H9 (cell line): ENCODE measurements around the gene CTNNA1. TPM values are rescaled to one million over a fixed set of nuclear protein-coding genes. Genes with fewer than 3 reads are reported as not detected.

Experiments
- DNase-seq: peaks from one replicate; pipeline ENCODE4 v3.0.0-alpha.2; 2017
- H2AFZ ChIP-seq: one replicate; pipeline ENCODE4 v1.6.1; 2013; ENCODE audit warnings: mild to moderate bottlenecking, low read length, control low read depth, moderate library complexity
- H2AK5ac ChIP-seq: 2 replicates; pipeline ENCODE4 v1.6.1; 2013; ENCODE audit warnings: low read length, control low read depth, mixed read lengths; ENCODE audit not compliant: insufficient read length
- H2BK120ac ChIP-seq: one replicate; pipeline ENCODE4 v1.6.1; 2013; ENCODE audit warnings: low read depth, mild to moderate bottlenecking, low read length, control low read depth, inconsistent platforms; ENCODE audit not compliant: poor library complexity, severe bottlenecking
- H2BK12ac ChIP-seq: 2 replicates; pipeline ENCODE4 v1.6.1; 2013; ENCODE audit warnings: low read length, control low read depth, mixed read lengths, low read depth; ENCODE audit not compliant: insufficient read length
- H2BK15ac ChIP-seq: 2 replicates; pipeline ENCODE4 v1.6.1; 2013; ENCODE audit warnings: low read depth, low read length, control low read depth
- H2BK20ac ChIP-seq: one replicate; pipeline ENCODE4 v1.6.1; 2013; ENCODE audit warnings: low read depth, mild to moderate bottlenecking, low read length, control low read depth, inconsistent platforms; ENCODE audit not compliant: poor library complexity, severe bottlenecking
- H2BK5ac ChIP-seq: 2 replicates; pipeline ENCODE4 v1.6.1; 2013; ENCODE audit warnings: low read length, control low read depth, mixed read lengths; ENCODE audit not compliant: insufficient read length
- H3K14ac ChIP-seq: 2 replicates; pipeline ENCODE4 v1.6.1; 2013; ENCODE audit warnings: low read length, control low read depth; ENCODE audit not compliant: insufficient read depth
- H3K18ac ChIP-seq: 2 replicates; pipeline ENCODE4 v1.6.1; 2013; ENCODE audit warnings: low read depth, mild to moderate bottlenecking, mixed read lengths, low read length, control low read depth; ENCODE audit not compliant: insufficient read length
- H3K23ac ChIP-seq: 2 replicates; pipeline ENCODE4 v1.6.1; 2013; ENCODE audit warnings: low read length, control low read depth, mixed read lengths, low read depth; ENCODE audit not compliant: insufficient read length
- H3K23me2 ChIP-seq: 2 replicates; pipeline ENCODE4 v1.6.1; 2013; ENCODE audit warnings: low read depth, mild to moderate bottlenecking, mixed read lengths, low read length, control low read depth; ENCODE audit not compliant: insufficient read length, poor library complexity, severe bottlenecking
- H3K27ac ChIP-seq: 2 replicates; pipeline ENCODE4 v1.5.1; 2013; ENCODE audit warnings: low read length, control low read depth, mixed read lengths, low read depth; ENCODE audit not compliant: insufficient read length
- H3K27me3 ChIP-seq: 2 replicates; pipeline ENCODE4 v1.6.1; 2013; ENCODE audit warnings: low read length, control low read depth, inconsistent platforms; ENCODE audit not compliant: insufficient read depth
- H3K4ac ChIP-seq: 2 replicates; pipeline ENCODE4 v1.6.1; 2013; ENCODE audit warnings: low read depth, mild to moderate bottlenecking, control low read depth, inconsistent platforms, low read length, moderate library complexity
- H3K4me1 ChIP-seq: 2 replicates; pipeline ENCODE4 v1.6.1; 2013; ENCODE audit warnings: low read length, control low read depth, inconsistent platforms; ENCODE audit not compliant: insufficient read depth
- H3K4me2 ChIP-seq: 2 replicates; pipeline ENCODE4 v1.6.1; 2013; ENCODE audit warnings: low read length, control low read depth, mixed read lengths; ENCODE audit not compliant: insufficient read length, insufficient read depth
- H3K56ac ChIP-seq: 2 replicates; pipeline ENCODE4 v1.6.1; 2013; ENCODE audit warnings: low read depth, mild to moderate bottlenecking, mixed read lengths, low read length, control low read depth; ENCODE audit not compliant: insufficient read length
- H3K79me1 ChIP-seq: 2 replicates; pipeline ENCODE4 v1.6.1; 2013; ENCODE audit warnings: low read depth, mild to moderate bottlenecking, moderate library complexity, low read length, control low read depth, inconsistent platforms; ENCODE audit not compliant: insufficient read depth, poor library complexity, severe bottlenecking
- H3K79me2 ChIP-seq: 2 replicates; pipeline ENCODE4 v1.6.1; 2013; ENCODE audit warnings: low read length, control low read depth, inconsistent platforms; ENCODE audit not compliant: insufficient read depth
- H3K9ac ChIP-seq: 2 replicates; pipeline ENCODE4 v1.6.1; 2013; ENCODE audit warnings: low read length, control low read depth, mixed read lengths; ENCODE audit not compliant: insufficient read length; ENCODE audit errors: extremely low read depth
- H3K9me3 ChIP-seq: one replicate; pipeline ENCODE4 v1.6.1; 2013; ENCODE audit warnings: low read depth, low read length, inconsistent platforms; ENCODE audit not compliant: control insufficient read depth
- H3T11ph ChIP-seq: one replicate; pipeline ENCODE4 v1.6.1; 2013; ENCODE audit warnings: mild to moderate bottlenecking, low read length, control low read depth, inconsistent platforms
- H4K20me1 ChIP-seq: one replicate; pipeline ENCODE4 v1.6.1; 2013; ENCODE audit not compliant: control insufficient read depth, insufficient read length, insufficient read depth
- H4K5ac ChIP-seq: 2 replicates; pipeline ENCODE4 v1.6.1; 2013; ENCODE audit warnings: low read depth, mild to moderate bottlenecking, mixed read lengths, low read length, control low read depth; ENCODE audit not compliant: insufficient read length
- H4K8ac ChIP-seq: replicated peaks from 2 replicates; pipeline ENCODE4 v1.6.1; 2013; ENCODE audit warnings: low read length, control low read depth, mixed read lengths, low read depth; ENCODE audit not compliant: insufficient read length
- H4K91ac ChIP-seq: 2 replicates; pipeline ENCODE4 v1.6.1; 2013; ENCODE audit warnings: low read depth, mild to moderate bottlenecking, moderate library complexity, mixed read lengths, low read length, control low read depth; ENCODE audit not compliant: insufficient read length
- H3K27ac Mint-ChIP-seq, 3 experiments: 2 replicates in 2 of 3; 3 replicates in 1 of 3; pipeline ENCODE4 v1.8.0; 2020 to 2021; ENCODE audit warnings: mixed read lengths in 3 of 3, mild to moderate bottlenecking in 1 of 3, moderate library complexity in 1 of 3
- H3K27me3 Mint-ChIP-seq: 2 replicates; pipeline ENCODE4 v1.8.0; 2021; ENCODE audit warnings: low read depth, mild to moderate bottlenecking, moderate library complexity, mixed read lengths
- H3K36me3 Mint-ChIP-seq, 3 experiments: 2 replicates in 2 of 3; 3 replicates in 1 of 3; pipeline ENCODE4 v1.8.0; 2020 to 2021; ENCODE audit warnings: low read depth in 3 of 3, mixed read lengths in 3 of 3; ENCODE audit not compliant: insufficient read depth in 1 of 3
- H3K4me1 Mint-ChIP-seq, 2 experiments: 2 replicates each; pipeline ENCODE4 v1.8.0; 2020; ENCODE audit warnings: mixed read lengths in 2 of 2
- H3K4me3 Mint-ChIP-seq, 2 experiments: 2 replicates in 1 of 2; 3 replicates in 1 of 2; pipeline ENCODE4 v1.8.0; 2020 to 2021; ENCODE audit warnings: mild to moderate bottlenecking in 2 of 2, mixed read lengths in 2 of 2, moderate library complexity in 1 of 2
- H3K9me3 Mint-ChIP-seq, 2 experiments: 2 replicates in 1 of 2; 3 replicates in 1 of 2; pipeline ENCODE4 v1.8.0; 2020; ENCODE audit warnings: mild to moderate bottlenecking in 2 of 2, mixed read lengths in 2 of 2, moderate library complexity in 1 of 2
- CTCF ChIP-seq: fragments of 200-600 bp; sonication (generic); conservative IDR thresholded peaks from 3 replicates; pipeline ENCODE4 v1.8.0; 2021; ENCODE audit warnings: antibody characterized with exemption, mild to moderate bottlenecking
- WGBS: extraction: QIAGEN DNeasy Blood & Tissue Kit; methylation state at CpG from one replicate; pipeline ENCODE4 v1.1.7; 2013; ENCODE audit warnings: missing lambda C conversion rate, low lambda C conversion rate, mixed read lengths; ENCODE audit not compliant: insufficient read length; ENCODE audit errors: extremely low coverage; 5-methylcytosine and 5-hydroxymethylcytosine counted together
- total RNA-seq: library from RNA; stranded (reverse); gene quantifications from 2 replicates; pipeline ENCODE4 v1.2.1, GENCODE V29; 2021

The CTNNA1 gene
- total RNA-seq, 1 experiment from 2014 or later, result 354 TPM

GRCh38 chr5:138807182-138807581, 54.0 kb downstream of the CTNNA1 start:
- no peak for DNase-seq
- H3K4me1 Mint-ChIP-seq, result peaks cover 8 to 12% of the 10 kb centered on the region in 2 experiments
- H2AK5ac ChIP-seq, result no peak overlapping the region
- no peak overlapping the region for H4K8ac ChIP-seq
- no peak overlapping the region for H2BK5ac ChIP-seq
- peaks cover 43 to 65% (median 60%) of the 10 kb centered on the region in 3 experiments for H3K36me3 Mint-ChIP-seq
- no peak overlapping the region for H3K4ac ChIP-seq
- H3T11ph ChIP-seq, result no peak overlapping the region
- no peak overlapping the region for H3K9ac ChIP-seq
- H4K91ac ChIP-seq, result no peak overlapping the region
- WGBS, result no CpG with 5 or more reads among the region's 1 CpG
- H3K14ac ChIP-seq, result no peak overlapping the region
- no peak overlapping the region for H2BK12ac ChIP-seq
- no peak overlapping the region for H3K4me2 ChIP-seq
- H3K27me3 ChIP-seq, result no peaks in the 10 kb centered on the region
- no peaks in the 10 kb centered on the region for H4K20me1 ChIP-seq
- 0 out of 7 replicates have a peak overlapping the region, but pooled peaks of 1 of the 3 experiments have one; percentile 10 for H3K27ac Mint-ChIP-seq
- no peak overlapping the region for H2BK120ac ChIP-seq
- no peaks in the 10 kb centered on the region for H3K4me1 ChIP-seq
- H4K5ac ChIP-seq, result no peak overlapping the region
- H3K27ac ChIP-seq, result no peak overlapping the region
- TF ChIP-seq CTCF, result no peak
- no peaks in the 10 kb centered on the region; the same call in 1 of the 2 replicates for H3K79me2 ChIP-seq
- H3K79me1 ChIP-seq, result no peaks in the 10 kb centered on the region
- no peak overlapping the region for H2BK15ac ChIP-seq
- H3K56ac ChIP-seq, result no peak overlapping the region
- no peaks in the 10 kb centered on the region for H3K23me2 ChIP-seq
- no peak overlapping the region for H3K4me3 Mint-ChIP-seq
- no peaks in the 10 kb centered on the region for H3K27me3 Mint-ChIP-seq
- H2BK20ac ChIP-seq, result no peak overlapping the region
- H3K23ac ChIP-seq, result no peak overlapping the region
- no peaks in the 10 kb centered on the region for H3K9me3 ChIP-seq
- no peak overlapping the region for H3K18ac ChIP-seq
- peaks cover 7% of the 10 kb centered on the region in 2 experiments; a peak in 3 of 5 replicates for H3K9me3 Mint-ChIP-seq
- no peak overlapping the region for H2AFZ ChIP-seq
